Activated CD4-positive, alpha-beta T cell treated with anti-CD3 and anti-CD28 coated beads for 1 hour (primary cell): Measurements from ENCODE around the gene LHX4.

Experiments used
- DNase-seq: peaks from one replicate; pipeline ENCODE4 v3.0.0-alpha.2; 2020

Gene LHX4

DNA sequence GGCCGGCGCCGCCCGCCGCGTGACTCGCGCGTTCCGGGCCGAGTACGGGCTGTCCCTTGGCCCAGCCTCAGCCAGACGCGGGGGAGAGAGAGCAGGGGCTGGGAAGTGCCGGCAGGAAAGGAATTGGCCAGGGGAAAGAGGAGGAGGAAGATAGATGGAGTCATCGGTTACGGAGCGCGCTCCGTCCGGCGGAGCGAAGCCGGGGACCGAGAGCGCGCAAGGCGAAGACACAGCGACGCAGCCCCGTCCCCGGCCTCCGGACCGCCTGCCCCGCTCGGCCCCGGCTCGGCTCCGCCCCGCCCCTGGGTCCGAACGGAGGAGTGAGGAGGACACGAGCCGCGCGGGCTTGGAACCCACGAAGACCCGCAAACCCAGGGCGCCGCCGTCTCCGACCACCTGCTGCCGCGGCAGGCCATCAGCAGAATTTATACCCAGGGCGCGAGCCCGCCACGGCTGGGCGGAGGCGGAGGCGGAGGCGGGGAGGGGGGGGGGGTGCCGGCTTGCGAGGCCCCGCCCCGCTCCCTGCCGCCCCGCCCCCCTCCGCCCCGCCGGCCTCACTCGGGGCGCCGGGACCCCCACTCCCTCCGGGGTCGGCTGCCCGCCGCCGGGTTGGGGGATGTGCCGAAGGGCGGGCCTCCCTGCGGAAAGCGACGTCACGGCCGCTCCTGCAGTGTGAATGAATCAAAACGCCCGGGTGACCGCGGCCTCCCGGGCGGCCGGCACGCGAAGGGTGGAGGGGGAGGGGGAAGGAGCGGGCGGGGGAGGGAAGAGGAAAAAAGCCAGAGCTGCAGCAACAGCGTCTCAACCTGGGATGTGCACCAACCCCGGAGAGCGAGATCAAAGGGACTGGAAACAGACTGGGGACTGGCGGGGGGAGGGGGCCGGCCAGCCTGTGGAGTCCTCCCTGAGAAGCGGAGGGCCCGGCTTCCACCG, at the start of gene LHX4:
Gene LHX4 (plus strand): TSS at position 782 of the 933 bp plus-strand sequence. CDS start 266 bp downstream, outside the sequence.
- no peak for DNase-seq

DNA sequence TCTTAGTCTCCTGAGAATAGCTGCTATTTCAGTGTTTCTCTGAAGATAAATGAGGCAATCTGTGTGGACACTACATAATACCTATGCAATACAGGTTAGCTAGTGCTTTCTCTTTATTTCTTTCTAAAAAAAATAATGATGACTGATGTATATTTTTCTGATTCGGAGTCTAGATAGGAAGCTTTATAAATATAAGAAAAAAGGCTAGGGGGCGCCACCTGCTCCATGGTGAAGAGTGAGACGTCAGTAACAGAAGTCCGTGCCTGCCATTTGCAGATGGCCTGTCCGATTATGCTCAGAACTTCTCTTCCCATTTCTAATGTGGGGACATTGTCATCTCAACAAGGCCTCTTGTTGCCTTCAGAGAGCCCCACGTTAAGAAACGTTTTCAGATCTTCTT, 49.0 kb upstream of the LHX4 start:
- no peak for DNase-seq

GRCh38 chr1:180181996-180182642, 47.9 kb upstream of the LHX4 start:
- DNase-seq, result no peak

DNA sequence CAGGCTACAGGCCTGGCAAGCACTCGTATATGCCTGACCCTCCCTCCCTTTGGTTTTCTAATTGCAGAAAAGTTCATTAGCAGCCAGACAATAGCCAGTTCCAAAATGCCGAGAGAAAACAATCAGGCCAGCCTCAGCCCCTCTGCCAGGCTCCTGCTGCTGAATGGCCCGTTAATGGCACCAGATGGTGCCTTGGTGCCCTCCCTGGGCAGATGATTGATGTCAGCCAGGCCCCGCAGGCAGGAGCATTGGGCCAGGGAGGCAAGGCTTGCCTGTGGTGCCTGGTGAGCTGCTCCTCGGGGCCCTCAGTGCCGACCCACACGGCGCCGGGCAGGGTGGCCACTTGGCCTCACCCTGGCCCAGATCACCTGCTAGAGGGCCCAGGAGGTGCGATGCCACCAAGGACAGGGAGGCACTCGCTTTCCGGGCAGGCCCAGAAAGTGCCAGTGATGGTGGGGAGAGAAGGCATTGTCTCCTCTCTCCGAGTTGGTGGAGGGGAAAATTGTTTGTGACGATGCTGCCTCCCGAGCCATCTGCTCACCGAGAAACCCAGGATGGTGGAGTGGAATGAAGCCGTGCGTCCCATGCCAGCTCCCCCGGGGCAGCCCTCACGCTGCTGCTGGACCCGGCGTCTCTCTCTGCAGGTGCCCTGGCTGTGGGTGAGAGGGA, 47.3 kb upstream of the LHX4 start:
- DNase-seq, result no peak

- no peak for DNase-seq
Measured at GRCh38 chr1:180183426-180183825, 46.6 kb upstream of the LHX4 start.

GRCh38 chr1:180184041-180184440, 46.0 kb upstream of the LHX4 start:
- DNase-seq, result no peak

GRCh38 chr1:180185281-180185680, 44.8 kb upstream of the LHX4 start:
- no peak for DNase-seq

GRCh38 chr1:180185971-180186645, 44.0 kb upstream of the LHX4 start:
- DNase-seq, result no peak

- DNase-seq, result no peak
Measured at GRCh38 chr1:180186831-180187230, 43.2 kb upstream of the LHX4 start.

DNA sequence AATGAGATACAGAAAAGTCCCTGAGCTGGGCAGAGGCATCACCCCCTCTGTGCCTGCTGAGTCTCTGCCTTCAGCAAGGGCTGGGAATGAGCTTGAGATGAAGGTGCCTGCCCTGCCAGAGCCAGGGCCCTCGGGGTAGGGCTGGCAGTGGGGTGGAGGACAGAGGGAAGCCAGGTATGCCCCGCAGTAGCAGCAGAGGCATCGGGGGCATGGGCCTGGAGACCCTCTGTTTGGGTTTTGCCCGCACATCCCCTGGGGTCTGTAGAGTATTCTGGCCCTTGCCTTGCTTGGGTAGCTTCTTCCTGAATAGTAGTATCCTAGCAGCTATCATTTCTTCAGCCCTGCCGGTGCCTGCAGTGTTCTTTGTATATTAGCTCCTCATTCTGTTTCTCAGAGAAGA, 42.4 kb upstream of the LHX4 start:
- no peak for DNase-seq

DNA sequence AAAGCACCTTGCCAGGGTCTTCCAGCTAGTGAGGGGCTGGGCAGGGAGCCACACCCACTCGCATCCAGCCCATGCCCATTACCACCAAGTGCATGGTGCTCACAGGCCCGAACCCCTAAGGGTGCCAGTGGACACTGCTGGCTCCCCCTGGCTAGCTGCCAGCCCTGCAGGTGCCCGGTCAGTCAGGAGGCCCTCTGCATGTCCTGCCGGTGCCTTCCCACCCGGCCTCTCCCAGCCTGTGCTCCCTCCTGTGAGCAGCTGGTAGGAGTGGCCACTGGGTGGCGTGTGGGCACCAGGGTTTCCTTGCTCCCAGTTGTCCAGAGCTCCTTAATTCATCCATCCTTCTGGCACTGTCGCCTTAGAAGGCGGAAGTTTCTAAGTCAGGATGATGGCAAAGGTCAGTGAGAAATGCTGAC, 42.0 kb upstream of the LHX4 start:
- no peak for DNase-seq

DNA sequence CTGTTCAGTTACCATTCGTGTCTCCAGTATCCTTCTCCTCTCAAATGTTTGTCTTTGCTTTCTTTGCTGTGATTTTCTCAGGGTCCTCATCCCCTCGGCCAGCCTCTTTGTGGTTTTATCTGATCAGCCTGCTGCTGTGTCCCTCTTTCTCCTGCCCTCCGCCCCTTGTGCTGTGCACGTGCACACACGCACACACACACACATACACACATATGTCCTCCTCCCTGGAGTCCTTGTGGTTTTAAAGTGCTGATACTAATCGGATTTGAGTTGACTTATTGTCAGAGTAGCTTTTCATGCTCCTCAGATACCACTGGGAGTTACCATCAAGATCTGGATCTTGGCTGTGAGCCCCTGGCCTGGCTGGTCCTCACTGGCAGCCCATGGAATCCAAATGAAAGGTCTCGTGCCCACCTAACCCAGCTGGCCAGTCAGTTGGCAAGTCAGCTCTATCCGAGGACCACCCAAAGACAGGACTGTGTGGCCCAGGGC, 41.3 kb upstream of the LHX4 start:
- no peak for DNase-seq

DNA sequence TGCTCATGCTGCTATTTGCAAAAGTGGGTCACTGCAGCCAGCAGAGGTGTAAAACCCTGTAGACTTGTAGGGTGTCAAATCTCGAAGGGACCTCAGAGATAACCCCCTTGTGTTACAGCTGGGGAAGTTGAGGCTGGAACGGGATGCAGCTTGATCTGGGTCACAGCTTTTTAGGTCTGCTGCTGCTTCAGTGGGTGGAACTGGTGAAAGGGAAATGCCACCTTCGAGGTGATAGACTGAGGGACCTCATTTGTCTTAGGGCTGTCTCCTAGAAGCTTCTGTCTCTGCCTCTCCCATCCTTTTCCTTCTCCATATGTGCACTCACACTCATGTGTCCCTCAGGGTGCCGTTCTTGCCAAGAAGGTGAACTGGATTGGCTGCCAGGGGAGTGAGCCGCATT, 40.0 kb upstream of the LHX4 start:
- no peak for DNase-seq

DNA sequence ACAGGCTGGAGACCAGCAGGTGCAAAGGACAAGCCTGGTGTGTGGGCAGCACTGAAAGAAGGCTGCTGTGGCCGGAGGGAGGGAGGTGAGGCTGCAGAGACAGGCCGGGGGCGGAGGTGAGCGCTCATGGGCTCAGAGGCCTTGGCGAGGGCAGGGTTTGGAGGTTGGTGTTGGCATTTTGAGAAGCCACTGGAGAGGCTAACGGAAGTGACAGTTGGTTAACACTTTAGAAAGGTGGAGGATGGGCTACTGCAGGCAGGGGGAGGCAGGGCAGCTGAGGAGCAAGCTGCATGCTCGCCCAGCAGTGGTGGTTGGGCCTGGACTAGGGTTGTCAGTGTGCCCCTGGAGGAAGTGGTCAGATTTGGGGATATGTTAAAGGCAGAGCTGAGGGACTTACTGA, 37.9 kb upstream of the LHX4 start:
- no peak for DNase-seq

GRCh38 chr1:180193141-180194047, 36.7 kb upstream of the LHX4 start:
- DNase-seq, result no peak

DNA sequence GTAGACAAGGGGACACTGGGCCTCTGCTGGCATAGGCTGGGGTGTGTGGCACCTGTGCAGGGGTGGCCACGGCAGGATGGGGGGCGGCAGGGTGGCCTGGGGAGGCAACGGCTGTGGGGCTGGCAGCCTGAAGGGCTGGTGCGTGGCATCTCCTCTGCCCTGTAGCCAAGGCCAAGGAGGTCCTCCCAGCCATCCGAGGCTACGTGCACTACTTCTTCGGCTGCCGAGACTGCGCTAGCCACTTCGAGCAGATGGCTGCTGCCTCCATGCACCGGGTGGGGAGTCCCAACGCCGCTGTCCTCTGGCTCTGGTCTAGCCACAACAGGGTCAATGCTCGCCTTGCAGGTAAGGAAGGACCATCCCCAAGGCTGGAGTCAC, 36.0 kb upstream of the LHX4 start:
- DNase-seq, result no peak

GRCh38 chr1:180194546-180195207, 35.4 kb upstream of the LHX4 start:
- DNase-seq, result no peak

GRCh38 chr1:180195401-180195800, 34.7 kb upstream of the LHX4 start:
- DNase-seq, result no peak

GRCh38 chr1:180195916-180196315, 34.1 kb upstream of the LHX4 start:
- DNase-seq, result no peak

GRCh38 chr1:180196436-180197003, 33.5 kb upstream of the LHX4 start:
- no peak for DNase-seq

- no peak for DNase-seq
Measured at GRCh38 chr1:180197231-180197630, 32.8 kb upstream of the LHX4 start.
